K562 (cell line): ENCODE measurements around the gene KLHDC7B. TPM values are rescaled to one million over a fixed set of nuclear protein-coding genes. Genes with fewer than 3 reads are reported as not detected.

Experiments
- ATAC-seq: fragments of 200-7000 bp; cut with Tn5 transposase; 3 replicates; pipeline ENCODE4 v1.9.1; 2020; ENCODE audit warnings: moderate library complexity
- BruUV-seq: library from RNA; stranded (reverse); fragments of 400-500 nt; replicated peaks from 2 replicates; lab custom pipeline; 2021; lab: Mats Ljungman, UMichigan
- CTCF ChIA-PET: fragments of 300-600 bp; formaldehyde crosslinking; extraction: SDS; loops from one replicate; lab custom pipeline; 2021; ENCODE audit warnings: low intra/inter-chr PET ratio; lab: Yijun Ruan, JAX
- POLR2A ChIA-PET: fragments of 300-600, 350-650 bp; sonication (Branson Sonifier 250); formaldehyde crosslinking; extraction: SDS; loops from one replicate; lab custom pipeline; 2021; ENCODE audit warnings: antibody characterized with exemption, inconsistent platforms; lab: Yijun Ruan, JAX
- DNase-seq, 4 experiments: peaks; one replicate each; pipeline versions ENCODE4 v3.0.0 to v3.0.0-alpha.2; 2011 to 2018; ENCODE audit warnings: low spot score in 3 of 4, mixed read lengths in 3 of 4; ENCODE audit errors: extremely low read depth in 1 of 4
- FAIRE-seq: peaks from 2 replicates; lab custom pipeline; 2011; peaks lifted over from hg19 to GRCh38; lab: Jason Lieb, UNC
- H2AFZ ChIP-seq: 2 replicates; pipeline ENCODE4 v1.6.0; 2011; ENCODE audit warnings: low read depth, low read length, control low read depth, inconsistent platforms
- H3K27ac ChIP-seq: fragments of 200-600 bp; 3 replicates; pipeline ENCODE4 v1.8.0; 2011; ENCODE audit warnings: low read depth, mild to moderate bottlenecking, control low read depth, inconsistent platforms, low read length, moderate library complexity, mixed read lengths; ENCODE audit errors: extremely low read depth
- H3K27me3 ChIP-seq, 2 experiments: fragments of 300-600 bp in 1 of 2; 2 replicates in 1 of 2; 3 replicates in 1 of 2; pipeline versions ENCODE4 v1.6.0 to v1.8.0; 2011; ENCODE audit warnings: inconsistent platforms in 2 of 2, low read length in 2 of 2, mild to moderate bottlenecking in 1 of 2, mixed read lengths in 1 of 2, moderate library complexity in 1 of 2; ENCODE audit not compliant: control insufficient read depth in 2 of 2, insufficient read depth in 2 of 2
- H3K36me3 ChIP-seq: fragments of 300-600 bp; 3 replicates; pipeline ENCODE4 v1.8.0; 2011; ENCODE audit warnings: mild to moderate bottlenecking, low read length, inconsistent platforms; ENCODE audit not compliant: control insufficient read depth, insufficient read depth
- H3K4me1 ChIP-seq, 2 experiments: fragments of 200-600 bp in 1 of 2; replicated peaks in 1 of 2; 2 replicates in 1 of 2; 3 replicates in 1 of 2; pipeline versions ENCODE4 v1.5.1 to v1.8.0; 2011; ENCODE audit warnings: inconsistent platforms in 2 of 2, low read length in 2 of 2, mild to moderate bottlenecking in 1 of 2, mixed read lengths in 1 of 2, moderate library complexity in 1 of 2; ENCODE audit not compliant: control insufficient read depth in 2 of 2, insufficient read depth in 2 of 2
- H3K4me2 ChIP-seq: 2 replicates; pipeline ENCODE4 v1.6.1; 2011; ENCODE audit warnings: low read length, control low read depth, inconsistent platforms, mixed read lengths; ENCODE audit not compliant: insufficient read depth
- H3K4me3 ChIP-seq: fragments of 200-600 bp; sonication (generic), shearing (Covaris generic); 2 replicates; pipeline ENCODE4 v1.5.1; 2016; ENCODE audit warnings: control low read depth, inconsistent platforms
- H3K79me2 ChIP-seq: fragments of 200-600 bp; 3 replicates; pipeline ENCODE4 v1.8.0; 2011; ENCODE audit warnings: low read length, inconsistent platforms; ENCODE audit not compliant: control insufficient read depth, insufficient read depth
- H3K9ac ChIP-seq, 2 experiments: 2 replicates each; pipeline versions ENCODE4 v1.6.0 to v1.6.1; 2011; ENCODE audit warnings: low read depth in 2 of 2, low read length in 2 of 2, control low read depth in 1 of 2, inconsistent platforms in 1 of 2, mild to moderate bottlenecking in 1 of 2, mixed read lengths in 1 of 2; ENCODE audit not compliant: insufficient read depth in 1 of 2
- H3K9me1 ChIP-seq: one replicate; pipeline ENCODE4 v1.6.0; 2011; ENCODE audit warnings: inconsistent platforms, mild to moderate bottlenecking, low read length, moderate library complexity; ENCODE audit not compliant: control insufficient read depth, insufficient read depth
- H3K9me3 ChIP-seq: replicated peaks from 2 replicates; pipeline ENCODE4 v1.5.1; 2011; ENCODE audit warnings: low read depth, low read length, inconsistent platforms; ENCODE audit not compliant: control insufficient read depth, insufficient read depth
- H4K20me1 ChIP-seq: replicated peaks from 2 replicates; pipeline ENCODE4 v1.6.1; 2011; ENCODE audit warnings: low read length, inconsistent platforms, mixed read lengths; ENCODE audit not compliant: control insufficient read depth, insufficient read depth
- ESRRA ChIP-seq: fragments of 450-650 bp; IDR thresholded peaks from 2 replicates; pipeline ENCODE4 v1.6.1; 2014; ENCODE audit warnings: low read depth, mild to moderate bottlenecking, moderate library complexity, borderline replicate concordance
- POLR2G ChIP-seq: fragments of 200-400 bp; formaldehyde crosslinking; IDR thresholded peaks from 2 replicates; pipeline ENCODE4 v1.6.1; 2017; ENCODE audit warnings: low read depth, mild to moderate bottlenecking, antibody characterized with exemption, low read length, moderate library complexity
- PPARD ChIP-seq: fragments of 250-450 bp; sonication (Bioruptor Pico); IDR thresholded peaks from 2 replicates; pipeline ENCODE4 v1.8.0; 2022; ENCODE audit warnings: inconsistent platforms, mild to moderate bottlenecking, moderate library complexity
- WGBS: fragments of 100-300 bp; shearing (Covaris generic); methylation state at CpG from one replicate; pipeline ENCODE4 v1.1.6; 2016; ENCODE audit warnings: low coverage, mixed read lengths; ENCODE audit not compliant: insufficient coverage; ENCODE audit errors: missing lambda C conversion rate; 5-methylcytosine and 5-hydroxymethylcytosine counted together
- in situ Hi-C: fragments of 300-500 bp; cut with MboI; formaldehyde crosslinking; loops from 4 replicates; pipeline ENCODE4 v1.15.0; 2018; ENCODE audit warnings: inconsistent platforms, mixed read lengths
- intact Hi-C: fragments of 100-400 bp; cut with micrococcal nuclease; formaldehyde crosslinking; loops from 2 replicates; pipeline ENCODE4 v1.14.2; 2022
- polyA plus RNA-seq, 8 experiments: library from polyadenylated mRNA; depleted of rRNA in 4 of 8; stranded (reverse) in 5 of 8; unstranded in 3 of 8; fragments of >200 nt; fragmentation: Nextera tagmentation in 2 of 8; fragmentation: Illumina TruSeq in 1 of 8; extraction: Ambion mirVana in 2 of 8; extraction: Trizol in 1 of 8; gene quantifications; 2 replicates each; pipeline versions ENCODE4 v1.2.1 to v1.2.3, GENCODE V29; 2011 to 2014; ENCODE audit warnings: inconsistent platforms in 1 of 8, missing spikeins in 1 of 8
- total RNA-seq, 7 experiments: library from RNA; depleted of rRNA in 6 of 7; stranded (reverse); fragments of >200 nt in 6 of 7; fragmentation: Illumina TruSeq in 2 of 7; extraction: Trizol in 2 of 7; gene quantifications; 2 replicates each; pipeline versions ENCODE4 v1.2.1 to v1.2.3, GENCODE V29; 2011 to 2021; ENCODE audit warnings: low replicate concordance in 1 of 7

Gene KLHDC7B
- total and polyA plus RNA-seq, 9 of the 15 experiments (the other 6 are each of a cell fraction or from before 2014, with no cell fraction given): 0.04 to 0.22 (median 0.05) TPM; not detected in 4

DNA sequence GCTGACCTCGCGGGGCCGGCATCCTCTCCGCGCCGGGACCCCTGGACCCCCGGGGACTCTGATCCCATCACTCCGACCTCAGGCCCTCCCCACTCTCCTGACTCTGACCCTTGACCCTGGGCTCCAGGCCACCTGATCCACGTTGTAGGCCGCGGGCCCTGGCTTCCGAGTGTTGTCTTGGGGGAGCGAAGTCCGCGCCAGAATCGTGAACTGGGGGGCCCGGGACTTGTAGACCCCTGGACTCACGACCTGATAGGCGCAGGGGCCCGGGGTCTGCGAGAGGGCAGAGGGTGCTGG lies 15.2 kb upstream of the KLHDC7B start:
- intact Hi-C loops: no loop called here
- no peaks in the 10 kb centered on the region for H4K20me1 ChIP-seq
- peaks cover 18 to 56% of the 10 kb centered on the region in 2 experiments; a peak in 4 of 5 replicates for H3K4me1 ChIP-seq
- in situ Hi-C loops: no loop called here
- H3K9ac ChIP-seq: no peak overlapping the region
- H3K9me3 ChIP-seq: 0 out of 2 replicates have a peak, but pooled peaks cover 2% of the 10 kb centered on the region
- ATAC-seq (no peak), FAIRE-seq (no peak), DNase-seq (no peak)
- H3K27ac ChIP-seq: no peak overlapping the region
- no TSS peak for BruUV-seq
- no peaks in the 10 kb centered on the region for H3K27me3 ChIP-seq
- H3K4me3 ChIP-seq: no peak overlapping the region
- H3K9me1 ChIP-seq: no peaks in the 10 kb centered on the region
- TF ChIP-seq POLR2G (peak; percentile 55; the same call in 1 of the 2 replicates), PPARD (CRISPR knock-in tag) (no peak)
- H3K36me3 ChIP-seq: no peaks in the 10 kb centered on the region
- H3K79me2 ChIP-seq: peaks cover 14% of the 10 kb centered on the region; the same call in 2 of the 3 replicates
- WGBS: 98% methylated on average over 7 of the region's 21 CpGs
- ChIA-PET CTCF (no interaction called here), POLR2A (no interaction called here)
- H3K4me2 ChIP-seq: no peak overlapping the region
- no peak overlapping the region for H2AFZ ChIP-seq

DNA sequence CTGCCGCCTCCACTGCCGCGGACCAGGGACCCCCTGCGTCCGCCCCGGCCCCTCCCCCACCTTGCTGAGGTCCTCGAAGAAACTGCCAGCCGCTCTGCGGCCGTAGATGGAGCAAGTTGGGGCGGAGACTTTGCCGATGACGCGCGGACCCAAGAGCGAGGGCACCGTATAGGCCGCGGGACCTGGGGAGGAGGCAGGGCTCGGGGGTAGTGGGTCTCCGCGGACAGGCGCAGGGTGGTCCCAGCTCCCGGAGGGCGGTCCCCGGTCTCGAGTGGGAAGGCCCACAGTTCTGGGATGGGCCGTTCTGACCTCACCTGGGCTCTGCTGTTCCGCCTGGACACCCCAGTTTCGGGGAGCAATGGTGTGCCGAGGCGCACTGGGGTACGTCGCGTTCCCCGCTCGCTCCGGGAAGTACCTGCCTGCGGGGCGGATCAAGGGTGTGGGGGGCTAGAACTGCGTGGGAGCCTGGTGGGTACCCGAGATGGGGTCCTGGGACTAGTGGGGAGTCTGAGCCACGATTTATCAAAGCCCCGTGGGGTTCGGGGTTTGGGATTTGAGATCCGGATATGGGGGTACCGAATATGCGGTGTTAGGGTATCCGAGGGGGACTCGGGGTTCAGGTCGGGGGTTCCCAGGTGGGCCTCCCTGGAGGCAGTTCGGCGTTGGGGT lies 14.7 kb upstream of the KLHDC7B start:
- no peak overlapping the region for H2AFZ ChIP-seq
- peaks cover 12% of the 10 kb centered on the region; the same call in 2 of the 3 replicates for H3K79me2 ChIP-seq
- no peak overlapping the region for H3K9ac ChIP-seq
- 96% methylated on average over 13 of the region's 53 CpGs for WGBS
- no peaks in the 10 kb centered on the region for H4K20me1 ChIP-seq
- H3K36me3 ChIP-seq: no peaks in the 10 kb centered on the region
- ATAC-seq (no peak), DNase-seq (no peak), FAIRE-seq (no peak)
- TF ChIP-seq POLR2G (peak; percentile 55), ESRRA (no peak)
- POLR2A ChIA-PET: no interaction called here
- no peaks in the 10 kb centered on the region for H3K9me1 ChIP-seq
- CTCF ChIA-PET: no interaction called here
- H3K4me2 ChIP-seq: no peak overlapping the region
- no TSS peak for BruUV-seq
- H3K9me3 ChIP-seq: 0 out of 2 replicates have a peak, but pooled peaks cover 2% of the 10 kb centered on the region
- peaks cover 18 to 51% of the 10 kb centered on the region in 2 experiments; a peak in 4 of 5 replicates for H3K4me1 ChIP-seq
- no peak overlapping the region for H3K27ac ChIP-seq
- no peaks in the 10 kb centered on the region for H3K27me3 ChIP-seq
- intact Hi-C loops (no loop called here), in situ Hi-C loops (no loop called here)
- no peak overlapping the region for H3K4me3 ChIP-seq
